WTC11 (cell line): ENCODE data around the gene KRTAP10-6. TPM values are rescaled to one million over a fixed set of nuclear protein-coding genes. Genes with fewer than 3 reads are reported as not detected.

Source experiments
- ATAC-seq: fragments of 200-7000 bp; cut with Tn5 transposase; 2 replicates; pipeline ENCODE4 v1.10.0; 2021; ENCODE audit warnings: mild to moderate bottlenecking, moderate library complexity
- CTCF ChIA-PET: fragments of 300-600 bp; sonication (Branson Sonifier 250); formaldehyde crosslinking; loops from one replicate; lab custom pipeline; 2021; ENCODE audit warnings: antibody characterized with exemption; lab: Charles Lee
- POLR2A ChIA-PET: fragments of 350-600 bp; sonication (Branson Sonifier 250); formaldehyde crosslinking; loops from one replicate; lab custom pipeline; 2021; ENCODE audit warnings: antibody characterized with exemption; lab: Charles Lee
- DNase-seq: peaks from one replicate; pipeline ENCODE4 v3.0.0; 2021; ENCODE audit warnings: low spot score
- H3K27ac Mint-ChIP-seq: 2 replicates; pipeline ENCODE4 v1.8.0; 2021; ENCODE audit warnings: mixed read lengths
- H3K27me3 Mint-ChIP-seq: 2 replicates; pipeline ENCODE4 v1.8.0; 2021; ENCODE audit warnings: low read depth, mild to moderate bottlenecking, moderate library complexity, mixed read lengths
- H3K36me3 Mint-ChIP-seq: 2 replicates; pipeline ENCODE4 v1.8.0; 2021; ENCODE audit warnings: mixed read lengths
- H3K4me1 Mint-ChIP-seq: 2 replicates; pipeline ENCODE4 v1.8.0; 2022; ENCODE audit warnings: mixed read lengths
- H3K4me3 Mint-ChIP-seq: 2 replicates; pipeline ENCODE4 v1.8.0; 2021; ENCODE audit warnings: mild to moderate bottlenecking, moderate library complexity, mixed read lengths
- H3K9me3 Mint-ChIP-seq: 2 replicates; pipeline ENCODE4 v1.8.0; 2021; ENCODE audit warnings: mixed read lengths
- ATF3 ChIP-seq: sonication (generic); formaldehyde crosslinking; conservative IDR thresholded peaks from 2 replicates; pipeline ENCODE4 v1.8.1; 2022; ENCODE audit warnings: mild to moderate bottlenecking, missing genetic modification reagents
- ATF6 ChIP-seq: sonication (generic); formaldehyde crosslinking; IDR thresholded peaks from 2 replicates; pipeline ENCODE4 v1.8.1; 2023; ENCODE audit warnings: mild to moderate bottlenecking, missing genetic modification reagents
- CBFB ChIP-seq: sonication (generic); formaldehyde crosslinking; IDR thresholded peaks from 2 replicates; pipeline ENCODE4 v1.8.1; 2022; ENCODE audit warnings: mild to moderate bottlenecking, low read depth, missing genetic modification reagents
- CREM ChIP-seq: sonication (generic); formaldehyde crosslinking; IDR thresholded peaks from 2 replicates; pipeline ENCODE4 v1.8.1; 2022; ENCODE audit warnings: mild to moderate bottlenecking, missing genetic modification reagents, moderate library complexity
- E2F5 ChIP-seq: sonication (generic); formaldehyde crosslinking; IDR thresholded peaks from 2 replicates; pipeline ENCODE4 v1.8.1; 2022; ENCODE audit warnings: mild to moderate bottlenecking, moderate library complexity, missing genetic modification reagents
- HMGA2 ChIP-seq: fragments of 250-450 bp; sonication (Bioruptor Pico); IDR thresholded peaks from 2 replicates; pipeline ENCODE4 v1.4.0; 2021; ENCODE audit warnings: mild to moderate bottlenecking, moderate library complexity
- KAT7 ChIP-seq: sonication (generic); formaldehyde crosslinking; IDR thresholded peaks from 2 replicates; pipeline ENCODE4 v1.8.1; 2023; ENCODE audit warnings: missing genetic modification reagents, mild to moderate bottlenecking, borderline replicate concordance
- MXD4 ChIP-seq: fragments of 250-450 bp; sonication (Bioruptor Pico); IDR thresholded peaks from 2 replicates; pipeline ENCODE4 v1.8.0; 2021; ENCODE audit warnings: mild to moderate bottlenecking, moderate library complexity, borderline replicate concordance
- OVOL2 ChIP-seq: fragments of 250-450 bp; sonication (Bioruptor Pico); IDR thresholded peaks from 2 replicates; pipeline ENCODE4 v1.9.0; 2021; ENCODE audit warnings: mild to moderate bottlenecking, borderline replicate concordance
- RELA ChIP-seq: sonication (generic); formaldehyde crosslinking; IDR thresholded peaks from 2 replicates; pipeline ENCODE4 v1.8.1; 2022; ENCODE audit warnings: missing genetic modification reagents, mild to moderate bottlenecking, borderline replicate concordance
- SMAD4 ChIP-seq: sonication (generic); formaldehyde crosslinking; IDR thresholded peaks from 2 replicates; pipeline ENCODE4 v1.8.0; 2022; ENCODE audit warnings: mild to moderate bottlenecking, missing genetic modification reagents
- STAT6 ChIP-seq: sonication (generic); formaldehyde crosslinking; conservative IDR thresholded peaks from 2 replicates; pipeline ENCODE4 v1.8.1; 2023; ENCODE audit warnings: mild to moderate bottlenecking, low read depth, missing genetic modification reagents, moderate library complexity
- TCF7 ChIP-seq: sonication (generic); formaldehyde crosslinking; IDR thresholded peaks from 2 replicates; pipeline ENCODE4 v1.8.0; 2022; ENCODE audit warnings: mild to moderate bottlenecking, low read depth, missing genetic modification reagents, moderate library complexity
- TEAD4 ChIP-seq: sonication (generic); formaldehyde crosslinking; IDR thresholded peaks from 2 replicates; pipeline ENCODE4 v1.8.0; 2022; ENCODE audit warnings: mild to moderate bottlenecking, missing genetic modification reagents
- ZBTB43 ChIP-seq: sonication (generic); formaldehyde crosslinking; IDR thresholded peaks from 2 replicates; pipeline ENCODE4 v1.8.1; 2023; ENCODE audit warnings: mild to moderate bottlenecking, missing genetic modification reagents
- ZNF219 ChIP-seq: sonication (generic); formaldehyde crosslinking; IDR thresholded peaks from 2 replicates; pipeline ENCODE4 v1.8.0; 2023; ENCODE audit warnings: missing genetic modification reagents, mild to moderate bottlenecking, borderline replicate concordance
- ZNF232 ChIP-seq: sonication (generic); formaldehyde crosslinking; IDR thresholded peaks from 2 replicates; pipeline ENCODE4 v1.8.0; 2022; ENCODE audit warnings: mild to moderate bottlenecking, missing genetic modification reagents
- ZNF396 ChIP-seq: fragments of 250-450 bp; sonication (Bioruptor Pico); IDR thresholded peaks from 2 replicates; pipeline ENCODE4 v1.8.0; 2021; ENCODE audit warnings: mild to moderate bottlenecking, moderate library complexity, borderline replicate concordance
- ZNF425 ChIP-seq: fragments of 250-450 bp; sonication (Bioruptor Pico); conservative IDR thresholded peaks from 2 replicates; pipeline ENCODE4 v1.9.0; 2021; ENCODE audit warnings: mild to moderate bottlenecking
- ZNF671 ChIP-seq: fragments of 250-450 bp; sonication (Bioruptor Pico); IDR thresholded peaks from 2 replicates; pipeline ENCODE4 v1.8.0; 2021; ENCODE audit warnings: mild to moderate bottlenecking
- total RNA-seq: library from RNA; stranded (reverse); gene quantifications from 3 replicates; pipeline ENCODE4 v1.2.3, GENCODE V29; 2021

KRTAP10-6 gene
- total RNA-seq, 1 experiment from 2014 or later = 0.17 TPM

GRCh38 chr21:44576025-44576420 is 16.3 kb downstream of the KRTAP10-6 start:
- Mint-ChIP-seq H3K9me3 (peaks cover 33% of the 10 kb centered on the region), H3K27me3 (peaks cover 6% of the 10 kb centered on the region), H3K27ac (no peak overlapping the region), H3K4me3 (no peak overlapping the region), H3K36me3 (peaks cover 25% of the 10 kb centered on the region), H3K4me1 (peaks cover 17% of the 10 kb centered on the region)
- ChIA-PET POLR2A (no interaction called here), CTCF (no interaction called here)
- ATAC-seq (no peak), DNase-seq (no peak)
- TF ChIP-seq RELA (CRISPR knock-in tag) = no peak
- no peak for TF ChIP-seq SMAD4 (CRISPR knock-in tag)
- TF ChIP-seq KAT7 (CRISPR knock-in tag) = no peak
- TF ChIP-seq ZNF396 = no peak
- TF ChIP-seq TCF7 = no peak
- TF ChIP-seq HMGA2 = no peak
- no peak for TF ChIP-seq STAT6 (CRISPR knock-in tag)
- TF ChIP-seq OVOL2 (CRISPR knock-in tag) = no peak
- no peak for TF ChIP-seq ZNF232
- TF ChIP-seq CBFB (CRISPR knock-in tag) = no peak

GRCh38 chr21:44575307-44576024 is 16.8 kb downstream of the KRTAP10-6 start:
- H3K4me1 Mint-ChIP-seq = peaks cover 16% of the 10 kb centered on the region
- H3K36me3 Mint-ChIP-seq = peaks cover 29% of the 10 kb centered on the region
- 0 out of 2 replicates have a peak overlapping the region, but pooled peaks have one; percentile 11 for H3K27ac Mint-ChIP-seq
- ChIA-PET CTCF (interaction anchor here (0.7 to 2.1 kb wide), 5 partner anchors 65 to 218 kb away, joined by 3 to 8 read pairs (median 5); no protein-coding TSS in a partner anchor), POLR2A (no interaction called here)
- ATAC-seq (no peak), DNase-seq (no peak)
- TF ChIP-seq CREM (no peak), ZNF219 (CRISPR knock-in tag) (no peak), STAT6 (CRISPR knock-in tag) (no peak), ATF3 (CRISPR knock-in tag) (no peak), ZNF425 (CRISPR knock-in tag) (no peak), ZNF232 (no peak), ZBTB43 (CRISPR knock-in tag) (no peak), ATF6 (no peak), TEAD4 (CRISPR knock-in tag) (no peak), E2F5 (CRISPR knock-in tag) (no peak), ZNF671 (CRISPR knock-in tag) (no peak), MXD4 (CRISPR knock-in tag) (no peak)
- no peak overlapping the region for H3K4me3 Mint-ChIP-seq
- peaks cover 6% of the 10 kb centered on the region for H3K27me3 Mint-ChIP-seq
- peaks cover 37% of the 10 kb centered on the region for H3K9me3 Mint-ChIP-seq
